ENCODE measurements around the gene BORCS6. TPM values are rescaled to one million over a fixed set of nuclear protein-coding genes. Genes with fewer than 3 reads are reported as not detected.

Gene BORCS6
- total and polyA plus RNA-seq, 3 experiments from 2014 or later = 8.1 to 30.0 (median 8.8) TPM

Other genes with a start within 250 kb of the BORCS6 start
- gene GUCY2D, start 187.6 kb downstream of the BORCS6 start, total RNA-seq = not detected
- 0.22 TPM for gene GUCY2D, start 187.6 kb downstream of the BORCS6 start, polyA plus RNA-seq
- not detected for gene ALOX15B, start 151.1 kb downstream of the BORCS6 start, total RNA-seq
- not detected for gene ALOX15B, start 151.1 kb downstream of the BORCS6 start, polyA plus RNA-seq
- 1 to 10 TPM; 1.3 to 1.9 TPM for gene ALOX12B, start 102.5 kb downstream of the BORCS6 start, total RNA-seq
- gene ALOX12B, start 102.5 kb downstream of the BORCS6 start, polyA plus RNA-seq = not detected
- not detected for gene ALOXE3, start 71.7 kb downstream of the BORCS6 start, total RNA-seq
- gene ALOXE3, start 71.7 kb downstream of the BORCS6 start, polyA plus RNA-seq = not detected
- gene HES7, start 66.1 kb downstream of the BORCS6 start, total RNA-seq = 1 to 10 TPM; 1.6 to 1.8 TPM
- gene HES7, start 66.1 kb downstream of the BORCS6 start, polyA plus RNA-seq = not detected
- gene PER1, start 37.8 kb downstream of the BORCS6 start, total RNA-seq = 10 to 100 TPM; 26.5 to 35.8 TPM
- 12.1 TPM for gene PER1, start 37.8 kb downstream of the BORCS6 start, polyA plus RNA-seq
- gene VAMP2, start 27.2 kb downstream of the BORCS6 start, total RNA-seq = 10 to 100 TPM; 38.3 to 41.0 TPM
- gene VAMP2, start 27.2 kb downstream of the BORCS6 start, polyA plus RNA-seq = 98.3 TPM
- gene TMEM107, start 13.8 kb downstream of the BORCS6 start, total RNA-seq = 10 to 100 TPM; 21.3 to 22.4 TPM
- gene TMEM107, start 13.8 kb downstream of the BORCS6 start, polyA plus RNA-seq = 50.7 TPM
- 10 to 100 TPM; 88.1 to 94.4 TPM for gene AURKB, start 20.4 kb upstream of the BORCS6 start, total RNA-seq
- 0.63 TPM for gene AURKB, start 20.4 kb upstream of the BORCS6 start, polyA plus RNA-seq
- gene CTC1, start 57.9 kb upstream of the BORCS6 start, total RNA-seq = 10 to 100 TPM; 69.2 to 70.2 TPM
- 36.8 TPM for gene CTC1, start 57.9 kb upstream of the BORCS6 start, polyA plus RNA-seq
- gene PFAS, start 59.1 kb upstream of the BORCS6 start, total RNA-seq = 100 to 1,000 TPM; 167 to 168 TPM
- 17.7 TPM for gene PFAS, start 59.1 kb upstream of the BORCS6 start, polyA plus RNA-seq
- 10 to 100 TPM; 66.2 to 71.1 TPM for gene RANGRF, start 98.5 kb upstream of the BORCS6 start, total RNA-seq
- gene RANGRF, start 98.5 kb upstream of the BORCS6 start, polyA plus RNA-seq = 81.7 TPM
- 1 to 10 TPM; 2.8 to 3.7 TPM for gene SLC25A35, start 105.2 kb upstream of the BORCS6 start, total RNA-seq
- gene SLC25A35, start 105.2 kb upstream of the BORCS6 start, polyA plus RNA-seq = 1.7 TPM
- not detected for gene ARHGEF15, start 120.1 kb upstream of the BORCS6 start, total RNA-seq
- not detected for gene ARHGEF15, start 120.1 kb upstream of the BORCS6 start, polyA plus RNA-seq
- gene ODF4, start 149.7 kb upstream of the BORCS6 start, total RNA-seq = not detected
- gene ODF4, start 149.7 kb upstream of the BORCS6 start, polyA plus RNA-seq = not detected
- 1,000 to 10,000 TPM; 2,453 to 2,522 TPM for gene RPL26, start 193.0 kb upstream of the BORCS6 start, total RNA-seq
- 1,507 TPM for gene RPL26, start 193.0 kb upstream of the BORCS6 start, polyA plus RNA-seq
- gene RNF222, start 207.6 kb upstream of the BORCS6 start, total RNA-seq = not detected
- gene RNF222, start 207.6 kb upstream of the BORCS6 start, polyA plus RNA-seq = 0.18 TPM
- gene NDEL1, start 245.7 kb upstream of the BORCS6 start, total RNA-seq = 10 to 100 TPM; 50.6 to 57.1 TPM
- gene NDEL1, start 245.7 kb upstream of the BORCS6 start, polyA plus RNA-seq = 66.6 TPM

Data from CD8-positive, alpha-beta memory T cell (primary cell).